SK-N-SH (cell line): ENCODE data around the gene KLF13. TPM values are rescaled to one million over a fixed set of nuclear protein-coding genes. Genes with fewer than 3 reads are reported as not detected.

Experiments used
- CTCF ChIA-PET: fragments of 300-600, 350-600 bp; formaldehyde crosslinking; extraction: SDS; loops from one replicate; lab custom pipeline; 2021; lab: Yijun Ruan, JAX
- POLR2A ChIA-PET: fragments of 350-600 bp; sonication (Branson Sonifier 250); formaldehyde crosslinking; extraction: SDS; loops from one replicate; lab custom pipeline; 2020; ENCODE audit warnings: antibody characterized with exemption, inconsistent platforms; lab: Yijun Ruan, JAX
- DNase-seq: peaks from one replicate; pipeline ENCODE4 v3.0.0; 2012
- H2AFZ ChIP-seq: fragments of 200-600 bp; sonication (generic); 2 replicates; pipeline ENCODE4 v1.8.1; 2016; ENCODE audit warnings: antibody characterized with exemption, mild to moderate bottlenecking, low read depth
- H3F3A ChIP-seq: fragments of 200-600 bp; sonication (generic); replicated peaks from 2 replicates; pipeline ENCODE3; 2016; ENCODE audit warnings: antibody characterized with exemption, mild to moderate bottlenecking; ENCODE audit not compliant: insufficient read depth
- H3K27ac ChIP-seq, 2 experiments: fragments of 200-500 bp in 1 of 2; fragments of 200-600 bp in 1 of 2; sonication (Bioruptor generic) in 1 of 2; sonication (generic), shearing (Covaris generic) in 1 of 2; 2 replicates each; pipeline versions ENCODE4 v1.5.1 to v1.6.1; 2014 to 2016; ENCODE audit warnings: low read depth in 2 of 2, inconsistent platforms in 1 of 2, low read length in 1 of 2, mild to moderate bottlenecking in 1 of 2, mixed read lengths in 1 of 2
- H3K27me3 ChIP-seq: fragments of 200-600 bp; sonication (generic), shearing (Covaris generic); 2 replicates; pipeline ENCODE4 v1.6.1; 2016; ENCODE audit warnings: mixed run types; ENCODE audit not compliant: insufficient read depth
- H3K36me3 ChIP-seq, 2 experiments: fragments of 200-500 bp in 1 of 2; fragments of 200-600 bp in 1 of 2; sonication (Bioruptor generic) in 1 of 2; sonication (generic) in 1 of 2; replicated peaks in 1 of 2; 2 replicates each; pipeline versions ENCODE3 to v1.5.1; 2014 to 2016; ENCODE audit warnings: low read length in 1 of 2, mild to moderate bottlenecking in 1 of 2; ENCODE audit not compliant: insufficient read depth in 2 of 2, control insufficient read depth in 1 of 2
- H3K4me1 ChIP-seq, 2 experiments: fragments of 200-500 bp in 1 of 2; fragments of 200-600 bp in 1 of 2; sonication (Bioruptor generic) in 1 of 2; sonication (generic), shearing (Covaris generic) in 1 of 2; 2 replicates each; pipeline versions ENCODE4 v1.5.1 to v1.6.1; 2014 to 2016; ENCODE audit warnings: low read depth in 1 of 2, low read length in 1 of 2, mixed run types in 1 of 2; ENCODE audit not compliant: insufficient read depth in 2 of 2, control insufficient read depth in 1 of 2
- H3K4me2 ChIP-seq: fragments of 200-600 bp; sonication (generic), shearing (Covaris generic); 2 replicates; pipeline ENCODE4 v1.6.1; 2017; ENCODE audit warnings: mixed run types
- H3K4me3 ChIP-seq, 2 experiments: fragments of 200-500 bp in 1 of 2; fragments of 200-600 bp in 1 of 2; sonication (Bioruptor generic) in 1 of 2; sonication (generic), shearing (Covaris generic) in 1 of 2; 2 replicates each; pipeline versions ENCODE4 v1.5.1 to v1.8.1; 2014 to 2016; ENCODE audit warnings: low read depth in 2 of 2, inconsistent platforms in 1 of 2, low read length in 1 of 2, mild to moderate bottlenecking in 1 of 2, mixed read lengths in 1 of 2, moderate library complexity in 1 of 2
- H3K79me2 ChIP-seq: fragments of 200-600 bp; sonication (generic); 2 replicates; pipeline ENCODE4 v1.8.1; 2017; ENCODE audit warnings: mild to moderate bottlenecking; ENCODE audit not compliant: insufficient read depth
- H3K9ac ChIP-seq: fragments of 200-600 bp; sonication (generic); 2 replicates; pipeline ENCODE4 v1.6.1; 2017; ENCODE audit warnings: mixed run types
- H3K9me2 ChIP-seq: fragments of 200-600 bp; sonication (generic); 2 replicates; pipeline ENCODE4 v1.6.1; 2017; ENCODE audit warnings: mixed run types
- H3K9me3 ChIP-seq: fragments of 200-600 bp; sonication (generic); 2 replicates; pipeline ENCODE4 v1.6.1; 2017; ENCODE audit warnings: mixed run types, mild to moderate bottlenecking, moderate library complexity
- H4K20me1 ChIP-seq: fragments of 200-600 bp; sonication (generic); 2 replicates; pipeline ENCODE4 v1.6.1; 2017; ENCODE audit warnings: mild to moderate bottlenecking, mixed run types; ENCODE audit not compliant: insufficient read depth
- ELF1 ChIP-seq: IDR thresholded peaks from 2 replicates; pipeline ENCODE4 v1.4.0; 2012
- EZH2phosphoT487 ChIP-seq: fragments of 200-600 bp; sonication (generic); IDR thresholded peaks from 2 replicates; pipeline ENCODE4 v1.6.1; 2017; ENCODE audit warnings: low read depth, mixed run types, mild to moderate bottlenecking, antibody characterized with exemption, moderate library complexity, borderline replicate concordance
- FOXJ3 ChIP-seq: sonication (generic); formaldehyde crosslinking; IDR thresholded peaks from 2 replicates; pipeline ENCODE4 v1.5.1; 2020; ENCODE audit warnings: mild to moderate bottlenecking, missing genetic modification reagents
- GABPA ChIP-seq: IDR thresholded peaks from 2 replicates; pipeline ENCODE4 v1.4.0; 2012; ENCODE audit warnings: low read depth, mild to moderate bottlenecking
- GATA2 ChIP-seq: sonication (generic); formaldehyde crosslinking; IDR thresholded peaks from 2 replicates; pipeline ENCODE4 v1.5.0; 2020; ENCODE audit warnings: mild to moderate bottlenecking, missing genetic modification reagents
- JUND ChIP-seq: IDR thresholded peaks from 2 replicates; pipeline ENCODE4 v1.4.0; 2012
- MEF2A ChIP-seq: IDR thresholded peaks from 2 replicates; pipeline ENCODE4 v1.4.0; 2012; ENCODE audit warnings: low read depth, borderline replicate concordance
- MXI1 ChIP-seq: IDR thresholded peaks from 2 replicates; pipeline ENCODE4 v1.6.1; 2012; ENCODE audit warnings: mild to moderate bottlenecking, low read depth, low read length, improper control_type of control experiment
- NRF1 ChIP-seq: IDR thresholded peaks from 2 replicates; pipeline ENCODE4 v1.6.1; 2012; ENCODE audit warnings: low read depth, mild to moderate bottlenecking, low read length
- POLR2AphosphoS5 ChIP-seq: IDR thresholded peaks from 2 replicates; pipeline ENCODE4 v1.6.1; 2012; ENCODE audit warnings: low read depth, low read length
- RAD21 ChIP-seq: IDR thresholded peaks from 2 replicates; pipeline ENCODE4 v1.6.1; 2012; ENCODE audit warnings: mild to moderate bottlenecking, low read length
- SMC3 ChIP-seq: IDR thresholded peaks from 2 replicates; pipeline ENCODE4 v1.6.1; 2012; ENCODE audit warnings: low read depth, low read length, improper control_type of control experiment
- TCF12 ChIP-seq: IDR thresholded peaks from 2 replicates; pipeline ENCODE4 v1.4.0; 2012
- YY1 ChIP-seq: IDR thresholded peaks from 2 replicates; pipeline ENCODE4 v1.4.0; 2012; ENCODE audit warnings: low read depth, mild to moderate bottlenecking
- WGBS: methylation state at CpG from one replicate; pipeline ENCODE4 v1.1.6; 2017; ENCODE audit warnings: low lambda C conversion rate; 5-methylcytosine and 5-hydroxymethylcytosine counted together
- polyA plus RNA-seq, 3 experiments: library from polyadenylated mRNA; depleted of rRNA; stranded (reverse); fragments of >200 nt; gene quantifications; 2 replicates each; pipeline ENCODE4 v1.2.3, GENCODE V29; 2012
- TF ChIP-seq, protein P1 (sequence below): IDR thresholded peaks from 2 replicates; pipeline ENCODE4 v1.4.0; 2012; ENCODE audit warnings: low read depth, borderline replicate concordance
- TF ChIP-seq, protein P2 (sequence below): fragments of 150-350 bp; IDR thresholded peaks from 2 replicates; pipeline ENCODE4 v1.6.1; 2017; ENCODE audit warnings: antibody characterized with exemption, low read length, low read depth, borderline replicate concordance
- TF ChIP-seq, protein P3 (sequence below): fragments of 200-600 bp; sonication (generic); IDR thresholded peaks from 2 replicates; pipeline ENCODE4 v1.6.1; 2017; ENCODE audit warnings: antibody characterized with exemption, mild to moderate bottlenecking, moderate library complexity

Gene KLF13
- polyA plus RNA-seq, 1 of the 3 experiments (the other 2 are of a cell fraction), result 7.1 TPM

DNA sequence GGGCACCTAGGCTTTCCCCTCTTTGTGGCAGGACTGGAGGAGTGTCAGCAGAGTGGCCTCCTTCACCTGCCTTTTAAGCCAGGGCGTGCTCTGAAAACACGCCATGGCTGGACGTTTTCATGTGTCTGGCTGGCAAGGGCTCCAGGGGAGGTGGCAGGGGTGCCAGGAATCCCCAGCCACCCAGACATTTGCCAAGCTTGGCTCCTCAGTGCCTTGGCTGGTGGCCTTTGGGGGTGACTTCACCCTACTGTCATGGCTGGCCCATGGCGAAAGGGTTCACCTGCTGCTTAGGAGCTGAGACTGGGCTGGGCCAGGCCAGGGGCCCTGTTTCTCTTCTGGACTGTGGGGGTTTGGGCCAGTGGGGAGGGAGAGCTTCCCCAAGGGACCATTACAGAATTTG, 17.6 kb downstream of the KLF13 start:
- H3K9ac ChIP-seq, result no peak overlapping the region
- H3K36me3 ChIP-seq, result no peaks in the 10 kb centered on the region
- POLR2A ChIA-PET, result no interaction called here
- CTCF ChIA-PET, result interaction anchor here (1.1 to 1.6 kb wide), 3 partner anchors 9 to 130 kb away, joined by 3 to 4 read pairs (median 3); no protein-coding TSS in a partner anchor
- H3K4me3 ChIP-seq, result no peak overlapping the region
- H3K27me3 ChIP-seq, result no peaks in the 10 kb centered on the region
- H3K9me2 ChIP-seq, result no peaks in the 10 kb centered on the region
- peaks cover 4% of the 10 kb centered on the region for H3F3A ChIP-seq
- DNase-seq, result no peak
- no peak overlapping the region for H2AFZ ChIP-seq
- 90% methylated on average over 3 of the region's 4 CpGs for WGBS
- H3K27ac ChIP-seq, result no peak overlapping the region; a peak in 1 of 4 replicates
- H3K4me1 ChIP-seq, result peaks cover 5 to 76% of the 10 kb centered on the region in 2 experiments; a peak in 3 of 4 replicates
- peaks cover 45% of the 10 kb centered on the region for H3K79me2 ChIP-seq
- H4K20me1 ChIP-seq, result peaks cover 80% of the 10 kb centered on the region
- no peak for TF ChIP-seq GATA2
- TF ChIP-seq POLR2AphosphoS5, result no peak
- TF ChIP-seq, protein P1, sequence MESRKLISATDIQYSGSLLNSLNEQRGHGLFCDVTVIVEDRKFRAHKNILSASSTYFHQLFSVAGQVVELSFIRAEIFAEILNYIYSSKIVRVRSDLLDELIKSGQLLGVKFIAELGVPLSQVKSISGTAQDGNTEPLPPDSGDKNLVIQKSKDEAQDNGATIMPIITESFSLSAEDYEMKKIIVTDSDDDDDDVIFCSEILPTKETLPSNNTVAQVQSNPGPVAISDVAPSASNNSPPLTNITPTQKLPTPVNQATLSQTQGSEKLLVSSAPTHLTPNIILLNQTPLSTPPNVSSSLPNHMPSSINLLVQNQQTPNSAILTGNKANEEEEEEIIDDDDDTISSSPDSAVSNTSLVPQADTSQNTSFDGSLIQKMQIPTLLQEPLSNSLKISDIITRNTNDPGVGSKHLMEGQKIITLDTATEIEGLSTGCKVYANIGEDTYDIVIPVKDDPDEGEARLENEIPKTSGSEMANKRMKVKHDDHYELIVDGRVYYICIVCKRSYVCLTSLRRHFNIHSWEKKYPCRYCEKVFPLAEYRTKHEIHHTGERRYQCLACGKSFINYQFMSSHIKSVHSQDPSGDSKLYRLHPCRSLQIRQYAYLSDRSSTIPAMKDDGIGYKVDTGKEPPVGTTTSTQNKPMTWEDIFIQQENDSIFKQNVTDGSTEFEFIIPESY, result no peak
- no peak for TF ChIP-seq GABPA
- no peak for TF ChIP-seq YY1
- no peak for TF ChIP-seq FOXJ3
- TF ChIP-seq MEF2A, result no peak
- no peak for TF ChIP-seq JUND
- TF ChIP-seq ELF1, result no peak
- TF ChIP-seq RAD21, result no peak
- TF ChIP-seq, protein P2, sequence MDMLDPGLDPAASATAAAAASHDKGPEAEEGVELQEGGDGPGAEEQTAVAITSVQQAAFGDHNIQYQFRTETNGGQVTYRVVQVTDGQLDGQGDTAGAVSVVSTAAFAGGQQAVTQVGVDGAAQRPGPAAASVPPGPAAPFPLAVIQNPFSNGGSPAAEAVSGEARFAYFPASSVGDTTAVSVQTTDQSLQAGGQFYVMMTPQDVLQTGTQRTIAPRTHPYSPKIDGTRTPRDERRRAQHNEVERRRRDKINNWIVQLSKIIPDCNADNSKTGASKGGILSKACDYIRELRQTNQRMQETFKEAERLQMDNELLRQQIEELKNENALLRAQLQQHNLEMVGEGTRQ, result no peak
- TF ChIP-seq, protein P3, sequence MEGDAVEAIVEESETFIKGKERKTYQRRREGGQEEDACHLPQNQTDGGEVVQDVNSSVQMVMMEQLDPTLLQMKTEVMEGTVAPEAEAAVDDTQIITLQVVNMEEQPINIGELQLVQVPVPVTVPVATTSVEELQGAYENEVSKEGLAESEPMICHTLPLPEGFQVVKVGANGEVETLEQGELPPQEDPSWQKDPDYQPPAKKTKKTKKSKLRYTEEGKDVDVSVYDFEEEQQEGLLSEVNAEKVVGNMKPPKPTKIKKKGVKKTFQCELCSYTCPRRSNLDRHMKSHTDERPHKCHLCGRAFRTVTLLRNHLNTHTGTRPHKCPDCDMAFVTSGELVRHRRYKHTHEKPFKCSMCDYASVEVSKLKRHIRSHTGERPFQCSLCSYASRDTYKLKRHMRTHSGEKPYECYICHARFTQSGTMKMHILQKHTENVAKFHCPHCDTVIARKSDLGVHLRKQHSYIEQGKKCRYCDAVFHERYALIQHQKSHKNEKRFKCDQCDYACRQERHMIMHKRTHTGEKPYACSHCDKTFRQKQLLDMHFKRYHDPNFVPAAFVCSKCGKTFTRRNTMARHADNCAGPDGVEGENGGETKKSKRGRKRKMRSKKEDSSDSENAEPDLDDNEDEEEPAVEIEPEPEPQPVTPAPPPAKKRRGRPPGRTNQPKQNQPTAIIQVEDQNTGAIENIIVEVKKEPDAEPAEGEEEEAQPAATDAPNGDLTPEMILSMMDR, result no peak
- no peaks in the 10 kb centered on the region for H3K9me3 ChIP-seq
- no peak overlapping the region for H3K4me2 ChIP-seq

DNA sequence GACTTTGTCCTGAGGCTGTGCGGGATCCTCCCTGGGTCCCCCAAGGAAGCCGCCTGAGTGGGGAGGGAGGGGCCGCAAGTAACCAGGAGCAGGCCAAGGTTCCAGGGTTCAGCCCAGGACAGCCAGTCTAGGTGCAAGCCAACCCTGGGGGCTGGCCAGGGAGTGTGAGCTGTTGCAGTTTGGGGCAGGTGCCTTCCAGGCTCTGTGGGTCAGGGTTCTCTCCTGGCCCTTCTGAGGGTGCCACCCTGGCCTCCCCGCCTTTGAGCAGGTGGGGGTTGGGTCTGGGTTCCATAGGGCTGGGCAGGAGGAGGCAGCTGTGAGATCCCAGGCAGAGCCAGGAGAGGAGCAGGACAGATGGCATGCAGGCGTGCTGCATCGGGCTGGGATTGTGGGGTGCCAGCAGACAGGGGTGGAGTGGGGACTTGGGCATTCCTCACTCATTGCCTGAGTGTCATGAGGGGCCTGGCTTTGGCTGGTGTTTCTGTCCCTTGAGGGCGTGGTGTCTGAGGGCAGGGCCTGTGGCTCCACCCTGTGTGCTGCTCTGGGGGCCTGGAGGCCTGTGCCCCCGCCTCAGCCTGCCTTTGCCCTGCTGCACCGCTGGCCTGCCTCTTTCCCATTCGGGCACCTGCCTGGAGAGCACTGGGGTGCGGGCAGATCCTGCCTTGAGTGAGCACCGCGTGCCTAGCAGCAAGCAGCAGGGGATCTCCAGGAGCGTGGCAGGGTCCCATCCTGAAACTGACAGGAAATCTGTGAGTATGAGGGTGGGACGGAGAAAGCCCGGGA, 18.4 kb downstream of the KLF13 start:
- CTCF ChIA-PET, result interaction anchor here (1.1 to 1.6 kb wide), 4 partner anchors 9 to 130 kb away, joined by 3 to 4 read pairs (median 3); no protein-coding TSS in a partner anchor
- no peak overlapping the region for H3K4me2 ChIP-seq
- H3K9me2 ChIP-seq, result no peaks in the 10 kb centered on the region
- H3K36me3 ChIP-seq, result no peaks in the 10 kb centered on the region
- H3K9ac ChIP-seq, result no peak overlapping the region
- peak; percentile 50 for DNase-seq
- WGBS, result 91% methylated on average over 14 of the region's 16 CpGs
- H3K27me3 ChIP-seq, result no peaks in the 10 kb centered on the region
- no peaks in the 10 kb centered on the region for H3F3A ChIP-seq
- no peak overlapping the region for H2AFZ ChIP-seq
- H3K27ac ChIP-seq, result no peak overlapping the region; a peak in 1 of 4 replicates
- H3K4me3 ChIP-seq, result no peak overlapping the region
- TF ChIP-seq SMC3, result no peak
- TF ChIP-seq MXI1, result no peak
- TF ChIP-seq EZH2phosphoT487, result no peak
- no peak for TF ChIP-seq RAD21
- TF ChIP-seq NRF1, result no peak
- no peak for TF ChIP-seq TCF12
- TF ChIP-seq, protein P1, result no peak
- no peak for TF ChIP-seq GABPA
- no peak for TF ChIP-seq JUND
- H3K4me1 ChIP-seq, result peaks cover 0 to 76% of the 10 kb centered on the region in 2 experiments; a peak in 1 of 4 replicates
- peaks cover 41% of the 10 kb centered on the region for H3K79me2 ChIP-seq
- H3K9me3 ChIP-seq, result no peaks in the 10 kb centered on the region
- peaks cover 72% of the 10 kb centered on the region for H4K20me1 ChIP-seq
- POLR2A ChIA-PET, result no interaction called here
